ENCODE results near the gene PTCH2. TPM values are rescaled to one million over a fixed set of nuclear protein-coding genes. Genes with fewer than 3 reads are reported as not detected.

PTCH2 gene
- total RNA-seq, 1 experiment from 2014 or later, result 1.1 TPM

GRCh38 chr1:44808063-44808937 lies 34.8 kb downstream of the PTCH2 start, which contains the start of gene BTBD19:
BTBD19 (plus strand) TSS chr1:44808523; CDS start chr1:44808821, 298 bp downstream.
- ATAC-seq (peak; percentile 55), DNase-seq (ENCODE audit: low spot score) (peak; percentile 72)
- peaks cover 7% of the 10 kb centered on the region for H3K27me3 Mint-ChIP-seq (ENCODE audit: low read depth)
- peak within 1 kb of the TSS; percentile 100 for H3K27ac Mint-ChIP-seq
- TF ChIP-seq IRF1 (CRISPR knock-in tag; IDR thresholded peaks at IDR 0.05), result no peak
- TF ChIP-seq TCF7 (CRISPR knock-in tag; IDR thresholded peaks at IDR 0.05; ENCODE audit: low read depth), result no peak
- TF ChIP-seq SP1 (CRISPR knock-in tag; conservative IDR thresholded peaks at IDR 0.05), result peak; percentile 40; the same call in 1 of the 2 replicates
- 0 out of 2 replicates have a peak, but pooled peaks have one; percentile 17 for TF ChIP-seq NFE2L1 (CRISPR knock-in tag; IDR thresholded peaks at IDR 0.05)
- TF ChIP-seq TEAD1 (CRISPR knock-in tag; IDR thresholded peaks at IDR 0.05), result 0 out of 2 replicates have a peak, but pooled peaks have one; percentile 13
- ChIA-PET CTCF (interaction anchor here (0.6 to 2.9 kb wide), 18 partner anchors 8 to 495 kb away, joined by 3 to 44 read pairs (median 6); partner anchors contain the start of genes BEST4, PLK3, PTCH2 and RNU5D-1), POLR2A (interaction anchor here (0.5 to 2.6 kb wide), 12 partner anchors 8 to 206 kb away, joined by 3 to 24 read pairs (median 4); partner anchors contain the start of genes EIF2B3, PLK3, RNU5D-1 and RPS8)
- H3K4me3 Mint-ChIP-seq, result peak within 1 kb of the TSS; percentile 45
- no peaks in the 10 kb centered on the region for H3K9me3 Mint-ChIP-seq
- H3K36me3 Mint-ChIP-seq, result peaks cover 10% of the 10 kb centered on the region
- peaks cover 32% of the 10 kb centered on the region for H3K4me1 Mint-ChIP-seq

- ATAC-seq (peak; percentile 70), DNase-seq (ENCODE audit: low spot score) (peak; percentile 77)
- peak overlapping the region; percentile 100 for H3K27ac Mint-ChIP-seq
- ChIA-PET POLR2A (interaction anchor here (0.9 to 2.6 kb wide), 8 partner anchors 7 to 179 kb away, joined by 3 to 24 read pairs (median 4); partner anchors contain the start of genes EIF2B3, PLK3, RNU5D-1 and RPS8), CTCF (interaction anchor here (0.5 to 2.9 kb wide), 15 partner anchors 7 to 625 kb away, joined by 3 to 44 read pairs (median 8); partner anchors contain the start of genes BEST4, PLK3 and RNU5D-1)
- peak overlapping the region; percentile 19; the same call in 1 of the 2 replicates for H3K4me3 Mint-ChIP-seq
- H3K9me3 Mint-ChIP-seq, result no peaks in the 10 kb centered on the region
- H3K27me3 Mint-ChIP-seq (ENCODE audit: low read depth), result peaks cover 7% of the 10 kb centered on the region
- H3K36me3 Mint-ChIP-seq, result peaks cover 16% of the 10 kb centered on the region
- H3K4me1 Mint-ChIP-seq, result peaks cover 32% of the 10 kb centered on the region
- no peak for TF ChIP-seq ZSCAN18 (CRISPR knock-in tag; IDR thresholded peaks at IDR 0.05)
- TF ChIP-seq ZNF281 (CRISPR knock-in tag; IDR thresholded peaks at IDR 0.05), result peak; percentile 80
- TF ChIP-seq GTF2I (CRISPR knock-in tag; conservative IDR thresholded peaks at IDR 0.05), result no peak
- no peak for TF ChIP-seq ZNF512 (CRISPR knock-in tag; IDR thresholded peaks at IDR 0.05; ENCODE audit: borderline replicate concordance)
- peak; percentile 13; the same call in 1 of the 2 replicates for TF ChIP-seq NFE2L1 (CRISPR knock-in tag; IDR thresholded peaks at IDR 0.05)
- TF ChIP-seq ELF4 (CRISPR knock-in tag; IDR thresholded peaks at IDR 0.05; ENCODE audit: low read depth), result no peak
- TF ChIP-seq MAX (CRISPR knock-in tag; IDR thresholded peaks at IDR 0.05), result peak; percentile 86
- TF ChIP-seq ZBTB21 (CRISPR knock-in tag; IDR thresholded peaks at IDR 0.05; ENCODE audit: borderline replicate concordance), result no peak
- TF ChIP-seq HMGA2 (CRISPR knock-in tag; IDR thresholded peaks at IDR 0.05), result no peak
- TF ChIP-seq FOXJ3 (CRISPR knock-in tag; IDR thresholded peaks at IDR 0.05; ENCODE audit: borderline replicate concordance), result no peak
- no peak for TF ChIP-seq ATF6 (CRISPR knock-in tag; IDR thresholded peaks at IDR 0.05)
- no peak for TF ChIP-seq ATF2 (CRISPR knock-in tag; IDR thresholded peaks at IDR 0.05; ENCODE audit: borderline replicate concordance, low read depth)
- TF ChIP-seq RORB (CRISPR knock-in tag; IDR thresholded peaks at IDR 0.05), result no peak
- no peak for TF ChIP-seq ZNF416 (CRISPR knock-in tag; IDR thresholded peaks at IDR 0.05)
- TF ChIP-seq FOXK1 (CRISPR knock-in tag; IDR thresholded peaks at IDR 0.05), result peak; percentile 84
- TF ChIP-seq ZNF263 (CRISPR knock-in tag; IDR thresholded peaks at IDR 0.05; ENCODE audit: low read depth), result no peak
Measured at GRCh38 chr1:44807364-44808062, 35.5 kb downstream of the PTCH2 start.

All from WTC11 (cell line).